ENCODE results near the gene MXD3.
"Not testable (repeated sequence)": the region's sequence is repeated elsewhere in the genome, so short reads cannot be mapped to it uniquely, and the experiment has no call there.

Gene MXD3, protein sequence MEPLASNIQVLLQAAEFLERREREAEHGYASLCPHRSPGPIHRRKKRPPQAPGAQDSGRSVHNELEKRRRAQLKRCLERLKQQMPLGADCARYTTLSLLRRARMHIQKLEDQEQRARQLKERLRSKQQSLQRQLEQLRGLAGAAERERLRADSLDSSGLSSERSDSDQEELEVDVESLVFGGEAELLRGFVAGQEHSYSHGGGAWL

DNA sequence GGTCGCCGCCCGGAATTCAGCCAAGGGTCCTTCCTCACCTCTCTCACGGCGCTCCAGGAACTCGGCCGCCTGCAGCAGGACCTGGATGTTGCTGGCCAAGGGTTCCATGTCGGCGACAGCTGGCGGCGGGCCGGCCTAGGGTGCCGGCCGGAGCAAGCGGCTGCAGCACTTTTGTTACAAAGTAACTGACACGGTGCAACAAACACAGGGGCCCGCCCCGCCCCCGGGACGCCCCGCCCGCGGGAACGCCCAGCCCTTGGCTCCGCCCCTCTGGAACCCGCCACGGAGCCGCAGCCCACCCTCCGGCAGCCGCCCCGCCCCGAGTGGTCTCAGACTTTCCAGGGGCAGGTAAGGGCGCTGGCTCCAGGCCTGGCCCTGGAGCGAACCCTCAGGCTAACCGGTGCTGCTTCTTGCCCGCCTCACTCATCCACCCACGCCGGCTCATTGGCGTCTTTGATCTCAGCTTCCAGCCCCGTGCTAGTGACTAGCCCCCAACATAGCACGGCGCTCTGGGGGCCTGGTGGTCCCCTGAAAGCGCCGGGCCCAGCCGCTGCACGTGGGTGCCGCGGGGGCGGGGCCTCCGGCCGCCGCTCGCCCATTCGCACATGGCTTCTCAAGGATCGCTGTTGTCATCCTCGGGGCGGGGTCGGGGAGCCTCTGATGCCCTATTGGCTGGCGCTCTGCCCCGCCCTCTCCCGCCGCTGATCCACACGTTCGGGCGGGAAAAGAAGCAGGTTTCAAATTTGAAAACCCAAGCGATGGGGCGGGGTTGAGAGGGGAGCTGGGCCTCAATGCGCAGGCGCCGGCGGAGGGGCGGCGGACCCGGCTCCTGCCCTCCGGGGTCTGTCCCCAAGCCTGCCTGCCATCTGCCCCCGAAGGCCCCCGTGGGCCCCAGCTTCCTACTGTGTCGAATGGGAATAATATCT lies at the start of gene MXD3:
Gene MXD3, minus strand, starts transcription at position 176 of the 926 bp plus-strand sequence. Its CDS starts 68 bp downstream, at position 108.
- DNase-seq: peak; percentile 96

GRCh38 chr5:177360740-177361139 lies 49.0 kb upstream of the MXD3 start:
- not testable (repeated sequence) for DNase-seq

DNA sequence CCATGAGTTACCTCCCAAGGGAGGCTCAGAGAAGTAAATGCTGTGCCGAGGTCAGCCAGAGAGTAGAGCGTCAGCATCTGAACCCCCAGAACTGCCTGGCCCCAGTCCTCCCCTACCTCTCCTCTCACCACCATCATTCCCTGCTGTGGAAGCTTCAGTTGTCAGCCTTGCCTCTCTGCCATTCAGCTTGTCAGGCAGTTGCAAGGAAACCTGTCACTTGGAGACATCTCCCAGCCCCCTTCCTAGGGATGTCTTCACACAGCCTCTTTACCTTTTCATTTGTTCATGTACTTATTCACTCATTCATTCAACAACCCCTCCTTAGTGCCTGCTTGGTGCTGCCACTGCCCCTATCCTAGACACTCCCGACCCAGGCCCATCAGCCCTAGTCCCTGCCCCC lies 48.2 kb upstream of the MXD3 start:
- no peak for DNase-seq

GRCh38 chr5:177359451-177359851 lies 47.8 kb upstream of the MXD3 start:
- DNase-seq: no peak

GRCh38 chr5:177358370-177358819 lies 46.7 kb upstream of the MXD3 start:
- no peak for DNase-seq

GRCh38 chr5:177357459-177358351 lies 46.0 kb upstream of the MXD3 start, which contains the start of gene RGS14:
RGS14 (plus strand) TSS chr5:177357924; CDS start chr5:177358025, 101 bp downstream.
- DNase-seq: peak; percentile 35

GRCh38 chr5:177357146-177357458 lies 45.4 kb upstream of the MXD3 start:
- DNase-seq: no peak

- no peak for DNase-seq
These were observed 45.0 kb upstream of the MXD3 start for GRCh38 chr5:177356746-177357145.

DNA sequence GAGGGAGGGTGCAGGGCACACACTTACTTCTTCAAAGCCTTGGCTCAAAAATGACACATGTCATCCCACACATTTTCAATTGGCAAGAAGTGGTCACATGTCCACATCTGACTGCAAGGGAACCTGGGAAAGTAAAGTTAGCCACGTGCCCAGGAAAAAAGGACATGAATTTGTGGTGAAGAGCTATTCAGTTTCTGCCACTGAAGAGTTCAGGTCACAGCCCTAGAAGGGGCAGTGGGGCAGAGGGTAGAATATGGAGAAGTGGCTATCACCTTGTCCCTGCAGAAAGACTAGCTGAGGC lies 44.1 kb upstream of the MXD3 start:
- DNase-seq: no peak

DNA sequence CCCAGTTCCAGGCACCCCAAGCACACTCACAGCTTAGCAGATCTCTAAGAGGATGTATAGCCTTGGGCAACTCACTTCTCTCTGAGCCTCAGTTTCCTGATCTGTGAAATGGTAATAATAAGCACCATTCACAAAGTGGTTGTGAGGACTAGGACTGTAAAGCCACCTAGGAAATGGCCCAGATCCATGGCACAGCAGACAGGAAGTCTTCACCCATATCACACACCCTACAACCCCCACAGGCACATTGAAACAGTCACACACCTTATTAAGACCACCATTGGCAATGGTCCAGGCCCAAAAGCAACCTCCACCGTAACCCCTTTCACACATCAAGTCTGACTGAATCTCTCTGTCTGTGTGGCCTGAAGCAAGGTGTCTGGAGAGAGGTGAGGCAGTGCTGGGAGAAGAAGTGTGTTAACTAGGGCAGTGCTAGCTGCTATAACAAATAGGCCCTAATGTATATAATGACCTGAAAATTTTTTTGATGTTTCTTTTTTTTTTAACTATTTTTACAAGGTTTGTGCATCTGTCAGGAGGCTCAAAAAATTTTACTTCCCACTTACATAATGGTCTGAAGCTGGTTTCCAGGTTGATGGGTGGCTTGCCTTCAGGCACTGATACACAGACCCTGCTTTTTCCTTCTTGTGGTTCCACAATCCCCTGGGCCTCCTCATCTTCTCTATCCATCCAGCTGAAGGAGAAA lies 43.6 kb upstream of the MXD3 start:
- DNase-seq: no peak

DNA sequence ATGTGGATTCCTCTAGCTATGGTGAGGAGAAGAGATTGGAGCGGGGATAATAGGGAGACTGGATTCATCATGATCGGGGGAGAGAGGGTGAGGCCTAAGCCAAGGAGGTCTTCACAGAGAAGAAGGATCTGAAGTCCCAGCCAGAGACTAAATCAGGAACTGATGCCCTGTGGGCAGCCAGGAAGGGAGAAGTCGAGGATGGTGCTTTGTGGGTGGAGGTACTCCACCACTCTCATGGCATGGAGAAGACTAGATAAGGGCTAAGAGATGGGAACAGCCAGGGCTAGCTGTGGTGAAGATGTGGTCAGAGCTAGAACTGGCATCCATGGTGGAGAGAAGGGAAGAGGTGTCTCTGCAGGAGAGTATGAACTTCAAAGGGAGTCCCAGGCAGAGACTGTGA lies 43.0 kb upstream of the MXD3 start:
- DNase-seq: no peak

DNA sequence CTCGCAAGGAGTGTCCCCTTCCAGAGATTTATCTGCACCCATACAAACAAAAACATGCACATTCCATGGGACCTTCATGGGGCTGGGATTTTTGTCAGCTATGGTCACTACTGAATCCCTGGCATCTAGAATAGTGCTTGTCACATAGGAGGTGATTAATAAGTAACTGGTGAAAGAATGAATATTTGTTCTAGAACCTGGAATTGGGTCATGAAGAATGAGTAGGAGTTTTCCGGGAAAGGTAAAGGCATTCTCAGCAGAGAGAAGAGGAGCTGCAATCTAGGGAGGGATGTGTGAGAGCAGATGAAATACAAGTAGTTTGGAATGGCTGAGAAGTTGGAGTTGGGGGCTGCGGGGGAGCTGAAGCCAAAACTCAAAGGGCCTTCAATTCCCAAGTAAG lies 42.6 kb upstream of the MXD3 start:
- DNase-seq: no peak

- no peak for DNase-seq
These were observed 41.4 kb upstream of the MXD3 start for GRCh38 chr5:177353093-177353492.

- peak; percentile 91 for DNase-seq
These were observed 40.0 kb upstream of the MXD3 start, which contains the start of gene LMAN2 for GRCh38 chr5:177351392-177352329. LMAN2 (minus strand) TSS chr5:177351668; CDS start chr5:177351647, 21 bp downstream.

DNA sequence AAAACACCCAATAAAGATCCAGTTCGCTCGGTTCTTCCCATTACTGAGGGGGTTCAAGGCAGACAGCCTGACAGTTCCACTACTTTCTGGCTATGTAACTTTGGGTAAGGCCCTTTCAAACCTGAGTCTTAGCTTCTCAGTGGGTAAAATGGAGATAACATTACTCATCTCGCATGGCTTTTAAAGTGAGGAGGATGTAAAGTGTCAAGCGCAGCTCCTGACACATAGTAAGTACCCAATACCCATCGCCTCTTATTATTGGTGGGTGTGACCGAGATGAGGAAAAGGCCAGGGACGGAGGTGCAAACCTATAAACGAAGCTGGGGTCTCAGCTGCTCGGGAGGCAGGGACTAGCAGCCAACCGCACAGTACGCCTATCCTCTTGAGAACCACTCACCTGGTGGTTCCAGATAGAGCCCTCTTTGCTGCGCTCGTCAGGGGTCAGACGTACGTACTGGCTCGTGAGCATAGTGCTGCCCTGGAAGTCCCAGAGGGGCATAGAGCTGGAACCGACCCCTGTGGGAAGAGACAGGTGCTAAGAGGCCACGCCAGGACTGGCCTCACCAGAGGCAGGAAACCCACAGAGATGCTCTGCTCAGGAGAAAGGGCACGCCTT lies 39.2 kb upstream of the MXD3 start:
- DNase-seq: no peak

DNA sequence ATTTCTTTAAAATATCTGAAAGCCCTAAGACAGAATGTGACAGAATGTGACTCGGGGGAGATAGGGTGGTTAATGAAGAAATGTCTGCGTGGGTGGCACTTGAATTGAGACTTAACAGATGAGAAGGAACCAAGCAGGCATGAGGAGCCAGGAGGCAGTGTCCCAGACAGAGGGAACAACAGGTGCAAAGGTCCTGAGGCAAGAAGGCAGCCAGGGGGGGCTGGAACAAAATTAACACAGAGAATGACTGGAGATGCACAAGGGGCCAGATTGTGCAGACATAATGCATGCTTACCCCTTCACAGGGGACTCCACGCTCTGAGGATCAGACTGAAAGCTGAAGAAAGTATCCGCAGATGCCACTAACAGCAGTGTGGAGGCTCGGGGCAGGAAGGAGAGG lies 38.1 kb upstream of the MXD3 start:
- no peak for DNase-seq

DNA sequence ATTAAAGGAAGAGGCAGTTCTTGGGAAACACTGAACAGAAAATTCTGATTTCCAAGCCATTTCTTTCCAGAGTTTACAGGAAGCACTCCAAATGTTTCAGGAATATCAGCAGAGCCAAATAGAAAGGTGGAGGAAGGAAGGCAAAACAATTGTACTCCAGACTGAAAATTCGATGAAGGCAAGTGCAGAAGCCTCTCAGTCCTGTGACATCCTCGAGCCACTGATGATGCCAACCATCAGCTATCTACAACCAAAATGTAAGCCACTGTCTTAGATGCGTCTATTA lies 37.6 kb upstream of the MXD3 start:
- no peak for DNase-seq

DNA sequence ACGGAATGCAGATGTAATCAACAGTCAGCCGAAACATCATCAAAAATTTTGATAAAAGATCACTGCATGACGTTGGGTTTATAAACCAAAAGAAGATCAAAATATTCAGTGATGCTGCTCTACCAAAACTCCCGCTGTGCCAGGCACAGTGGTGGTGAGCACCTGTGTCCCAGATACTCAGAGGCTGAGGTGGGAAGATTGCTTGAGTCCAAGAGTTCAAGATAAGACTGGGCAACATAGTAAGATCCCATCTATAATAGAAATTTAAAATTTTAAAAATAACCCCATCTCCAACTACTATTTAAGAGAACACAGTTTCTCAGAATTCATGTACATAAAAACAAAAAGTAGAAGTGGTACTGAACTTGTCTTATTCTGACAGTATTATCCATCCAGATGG lies 36.0 kb upstream of the MXD3 start:
- DNase-seq: no peak

DNA sequence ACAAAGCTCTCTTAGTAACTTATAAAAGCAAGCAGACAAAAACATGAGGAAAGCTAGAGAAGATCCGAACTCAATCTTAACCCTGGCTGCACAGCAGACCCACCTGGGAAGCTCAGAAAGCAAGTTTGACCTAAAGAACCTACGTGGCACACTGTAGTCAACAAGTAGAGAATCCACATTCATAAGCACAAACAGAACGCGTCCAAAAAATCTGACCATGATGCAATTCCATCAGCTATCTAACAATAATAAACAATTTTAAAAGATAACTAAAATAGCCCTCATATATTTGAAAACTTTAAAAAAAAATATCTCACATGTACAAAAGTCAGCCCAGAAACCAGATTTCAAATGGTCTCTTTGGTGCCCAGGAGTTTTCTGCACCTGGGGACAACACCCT lies 35.1 kb upstream of the MXD3 start:
- DNase-seq: no peak

- no peak for DNase-seq
These were observed 33.2 kb upstream of the MXD3 start for GRCh38 chr5:177344891-177345290.

DNA sequence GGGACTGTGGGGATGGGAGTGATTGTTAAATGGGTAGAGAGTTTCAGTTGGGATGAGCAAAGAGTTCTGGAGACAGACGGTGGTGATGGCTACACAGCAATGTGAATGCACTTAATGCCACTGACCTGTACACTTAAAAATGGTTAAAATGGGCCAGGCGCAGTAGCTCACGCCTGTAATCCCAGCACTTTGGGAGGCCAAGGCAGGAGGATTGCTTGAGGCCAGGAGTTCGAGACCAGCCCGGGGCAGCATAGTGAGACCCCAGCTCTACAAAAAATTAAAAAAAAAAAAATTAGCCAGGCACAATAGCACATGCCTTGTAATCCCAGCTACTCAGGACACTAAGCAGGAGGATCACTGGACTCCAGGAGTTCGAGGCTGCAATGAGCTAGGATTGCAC lies 32.1 kb upstream of the MXD3 start:
- DNase-seq: no peak

All from NCI-H748 treated with DMSO at 0.1 percent for 48 hours (cell line).